Measurements from ENCODE around the gene CDC42. TPM values are rescaled to one million over a fixed set of nuclear protein-coding genes. Genes with fewer than 3 reads are reported as not detected.

CDC42 gene
- total and polyA plus RNA-seq, 2 of the 13 experiments (the other 11 are each of a cell fraction or from before 2014, with no cell fraction given): 138 to 237 TPM

GRCh38 chr1:22048351-22049192, 3.9 kb upstream of the CDC42 start (continued):
- TF ChIP-seq CEBPZ (IDR thresholded peaks at IDR 0.05; ENCODE audit: low read length) (no peak), ZNF691 (CRISPR knock-in tag; IDR thresholded peaks at IDR 0.05; ENCODE audit: borderline replicate concordance, low read depth) (no peak), AKAP8 (CRISPR knock-in tag; IDR thresholded peaks at IDR 0.05) (no peak), NR3C1 (CRISPR knock-in tag; IDR thresholded peaks at IDR 0.05) (no peak), ZNF337 (CRISPR knock-in tag; IDR thresholded peaks at IDR 0.05; ENCODE audit: borderline replicate concordance, low read depth) (no peak), SNAPC4 (CRISPR knock-in tag; IDR thresholded peaks at IDR 0.05) (no peak), SIN3A (IDR thresholded peaks at IDR 0.05; ENCODE audit: borderline replicate concordance, low read depth, low read length) (no peak), IKZF5 (CRISPR knock-in tag; IDR thresholded peaks at IDR 0.05) (no peak), REXO4 (CRISPR knock-in tag; IDR thresholded peaks at IDR 0.05; ENCODE audit: borderline replicate concordance) (no peak), RCOR2 (CRISPR knock-in tag; IDR thresholded peaks at IDR 0.05) (no peak), TSC22D2 (CRISPR knock-in tag; IDR thresholded peaks at IDR 0.05; ENCODE audit: borderline replicate concordance) (no peak), ZNF563 (CRISPR knock-in tag; IDR thresholded peaks at IDR 0.05) (no peak)

Measured in HepG2 (cell line).